Liver (tissue), 9 donors: ENCODE data around the gene CCDC102A. TPM values are rescaled to one million over a fixed set of nuclear protein-coding genes. Genes with fewer than 3 reads are reported as not detected.

Experiments
- DNase-seq: peaks from one replicate; pipeline ENCODE4 v3.0.0-alpha.2; 2017; ENCODE audit warnings: low spot score
- H3K27ac ChIP-seq, 2 donors: one replicate each; pipeline ENCODE4 v1.7.0; 2013; ENCODE audit warnings: inconsistent platforms in 2 of 2, low read length in 2 of 2, control low read depth in 1 of 2, low read depth in 1 of 2, mild to moderate bottlenecking in 1 of 2
- H3K27me3 ChIP-seq, 4 donors: one replicate each; pipeline versions ENCODE4 v1.6.1 to v1.7.0; 2013; ENCODE audit warnings: low read length in 3 of 4, inconsistent platforms in 1 of 4, mild to moderate bottlenecking in 1 of 4, moderate library complexity in 1 of 4; ENCODE audit not compliant: control insufficient read depth in 4 of 4, insufficient read depth in 4 of 4
- H3K36me3 ChIP-seq, 4 donors: one replicate each; pipeline versions ENCODE4 v1.6.1 to v1.7.0; 2013; ENCODE audit warnings: low read length in 3 of 4, mild to moderate bottlenecking in 3 of 4, low read depth in 1 of 4, moderate library complexity in 1 of 4; ENCODE audit not compliant: control insufficient read depth in 4 of 4, insufficient read depth in 3 of 4
- H3K4me1 ChIP-seq, 4 donors: one replicate each; pipeline versions ENCODE4 v1.6.1 to v1.7.0; 2013; ENCODE audit warnings: low read length in 3 of 4, mild to moderate bottlenecking in 3 of 4, moderate library complexity in 1 of 4; ENCODE audit not compliant: control insufficient read depth in 4 of 4, insufficient read depth in 4 of 4
- H3K4me3 ChIP-seq, 3 donors: one replicate each; pipeline versions ENCODE4 v1.6.1 to v1.7.0; 2013; ENCODE audit warnings: low read length in 3 of 3, control low read depth in 1 of 3, low read depth in 1 of 3, mild to moderate bottlenecking in 1 of 3
- H3K9ac ChIP-seq, 2 donors: one replicate each; pipeline ENCODE4 v1.7.0; 2013; ENCODE audit warnings: low read length in 2 of 2, mild to moderate bottlenecking in 2 of 2, moderate library complexity in 2 of 2, control low read depth in 1 of 2, low read depth in 1 of 2
- H3K9me3 ChIP-seq, 4 donors: one replicate each; pipeline versions ENCODE4 v1.6.1 to v1.7.0; 2013; ENCODE audit warnings: low read length in 3 of 4; ENCODE audit not compliant: control insufficient read depth in 4 of 4
- EGR1 ChIP-seq, 2 donors: IDR thresholded peaks; 2 replicates each; pipeline ENCODE4 v1.6.1; 2016 to 2018; ENCODE audit warnings: antibody characterized with exemption in 2 of 2, low read depth in 2 of 2
- FOXA1 ChIP-seq: IDR thresholded peaks from 2 replicates; pipeline ENCODE4 v1.6.1; 2016; ENCODE audit warnings: antibody characterized with exemption
- FOXA2 ChIP-seq: IDR thresholded peaks from 2 replicates; pipeline ENCODE4 v1.6.1; 2016; ENCODE audit warnings: antibody characterized with exemption
- GABPA ChIP-seq, 2 donors: IDR thresholded peaks in 1 of 2; conservative IDR thresholded peaks in 1 of 2; 2 replicates each; pipeline ENCODE4 v1.6.1; 2016; ENCODE audit warnings: antibody characterized with exemption in 2 of 2, mild to moderate bottlenecking in 1 of 2, moderate library complexity in 1 of 2
- HNF4A ChIP-seq, 2 donors: conservative IDR thresholded peaks; 2 replicates each; pipeline ENCODE4 v1.6.1; 2016; ENCODE audit warnings: antibody characterized with exemption in 2 of 2, mild to moderate bottlenecking in 2 of 2
- HNF4G ChIP-seq: IDR thresholded peaks from 2 replicates; pipeline ENCODE4 v1.6.1; 2016; ENCODE audit warnings: antibody characterized with exemption
- JUND ChIP-seq, 2 donors: IDR thresholded peaks; 2 replicates each; pipeline ENCODE4 v1.6.1; 2016; ENCODE audit warnings: antibody characterized with exemption in 2 of 2
- NR2F2 ChIP-seq: IDR thresholded peaks from 2 replicates; pipeline ENCODE4 v1.6.1; 2016; ENCODE audit warnings: antibody characterized with exemption
- RAD21 ChIP-seq, 2 donors: IDR thresholded peaks; 2 replicates each; pipeline ENCODE4 v1.6.1; 2016; ENCODE audit warnings: antibody characterized with exemption in 2 of 2, mild to moderate bottlenecking in 2 of 2
- RXRA ChIP-seq, 2 donors: IDR thresholded peaks; 2 replicates each; pipeline ENCODE4 v1.6.1; 2017 to 2018; ENCODE audit warnings: antibody characterized with exemption in 2 of 2, mild to moderate bottlenecking in 1 of 2
- SP1 ChIP-seq: IDR thresholded peaks from 2 replicates; pipeline ENCODE4 v1.6.1; 2018; ENCODE audit warnings: antibody characterized with exemption, mild to moderate bottlenecking
- TAF1 ChIP-seq: conservative IDR thresholded peaks from 2 replicates; pipeline ENCODE4 v1.6.1; 2016; ENCODE audit warnings: antibody characterized with exemption, mild to moderate bottlenecking
- YY1 ChIP-seq: IDR thresholded peaks from 2 replicates; pipeline ENCODE4 v1.6.1; 2016; ENCODE audit warnings: antibody characterized with exemption, mild to moderate bottlenecking
- WGBS: extraction: QIAGEN DNeasy Blood & Tissue Kit; methylation state at CpG from one replicate; pipeline ENCODE4 v1.1.7; 2013; 5-methylcytosine and 5-hydroxymethylcytosine counted together
- polyA plus RNA-seq, 2 donors: library from polyadenylated mRNA; stranded (reverse) in 1 of 2; unstranded in 1 of 2; fragments of 200-250 nt in 1 of 2; fragments of >200 nt in 1 of 2; fragmentation: Nextera tagmentation in 1 of 2; extraction: Ambion mirVana in 1 of 2; gene quantifications; one replicate each; pipeline versions ENCODE4 v1.2.1 to v1.2.3, GENCODE V29; 2013 to 2015
- total RNA-seq, 2 donors: library from RNA; depleted of rRNA; stranded (reverse); fragments of >200 nt; gene quantifications; one replicate each; pipeline ENCODE4 v1.2.3, GENCODE V29; 2014
- TF ChIP-seq, protein P1 (sequence below): fragments of 150-350 bp; IDR thresholded peaks from 2 replicates; pipeline ENCODE4 v1.5.1; 2017; ENCODE audit warnings: improper control_type of control experiment, low read depth, low read length; ENCODE audit not compliant: missing input control
- TF ChIP-seq, protein P2 (sequence below): IDR thresholded peaks from 2 replicates; pipeline ENCODE4 v1.6.1; 2016; ENCODE audit warnings: antibody characterized with exemption, mild to moderate bottlenecking
- TF ChIP-seq, protein P3 (sequence below): IDR thresholded peaks from 2 replicates; pipeline ENCODE4 v1.6.1; 2016; ENCODE audit warnings: antibody characterized with exemption
- TF ChIP-seq, protein P4 (sequence below): IDR thresholded peaks from 2 replicates; pipeline ENCODE4 v1.6.1; 2016; ENCODE audit warnings: antibody characterized with exemption
- TF ChIP-seq, protein P5 (sequence below): IDR thresholded peaks from 2 replicates; pipeline ENCODE4 v1.6.1; 2016; ENCODE audit warnings: antibody characterized with exemption
- donor health status: healthy.
- donor health status: healthy.
- donor health status: healthy.
- donor health status: healthy.
- donor health status: healthy.

The CCDC102A gene
- total and polyA plus RNA-seq, 4 donors, result 0.36 to 2.6 (median 1.7) TPM

DNA sequence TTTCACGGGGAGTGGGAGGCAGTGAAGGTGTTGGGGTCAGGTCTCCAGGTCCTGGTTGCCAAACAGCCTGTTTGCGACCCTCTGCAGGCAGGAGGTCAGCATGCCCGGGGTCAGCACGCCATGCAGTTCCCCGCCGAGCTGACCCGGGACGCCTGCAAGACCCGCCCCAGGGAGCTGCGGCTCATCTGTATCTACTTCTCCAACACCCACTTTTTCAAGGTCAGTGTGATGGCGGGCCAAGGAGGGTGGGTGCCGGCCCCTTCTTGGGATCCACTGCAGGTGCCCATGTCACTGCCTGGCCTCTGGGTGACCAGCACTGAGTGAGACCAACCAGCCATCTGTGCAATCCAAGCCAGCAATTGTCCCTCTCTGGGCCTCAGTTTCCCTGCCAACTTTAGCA lies 27.4 kb upstream of the CCDC102A start:
- Histone ChIP-seq H3K27ac (no peak overlapping the region), H3K36me3 (no peaks in the 10 kb centered on the region), H3K4me1 (no peaks in the 10 kb centered on the region), H3K4me3 (no peak overlapping the region), H3K9ac (no peak overlapping the region), H3K27me3 (peaks cover 0 to 8% (median 0%) of the 10 kb centered on the region in 4 donors), H3K9me3 (peaks cover 0 to 1% (median 0%) of the 10 kb centered on the region in 4 donors)
- DNase-seq, result no peak
- TF ChIP-seq TAF1, result no peak
- TF ChIP-seq, protein P1, sequence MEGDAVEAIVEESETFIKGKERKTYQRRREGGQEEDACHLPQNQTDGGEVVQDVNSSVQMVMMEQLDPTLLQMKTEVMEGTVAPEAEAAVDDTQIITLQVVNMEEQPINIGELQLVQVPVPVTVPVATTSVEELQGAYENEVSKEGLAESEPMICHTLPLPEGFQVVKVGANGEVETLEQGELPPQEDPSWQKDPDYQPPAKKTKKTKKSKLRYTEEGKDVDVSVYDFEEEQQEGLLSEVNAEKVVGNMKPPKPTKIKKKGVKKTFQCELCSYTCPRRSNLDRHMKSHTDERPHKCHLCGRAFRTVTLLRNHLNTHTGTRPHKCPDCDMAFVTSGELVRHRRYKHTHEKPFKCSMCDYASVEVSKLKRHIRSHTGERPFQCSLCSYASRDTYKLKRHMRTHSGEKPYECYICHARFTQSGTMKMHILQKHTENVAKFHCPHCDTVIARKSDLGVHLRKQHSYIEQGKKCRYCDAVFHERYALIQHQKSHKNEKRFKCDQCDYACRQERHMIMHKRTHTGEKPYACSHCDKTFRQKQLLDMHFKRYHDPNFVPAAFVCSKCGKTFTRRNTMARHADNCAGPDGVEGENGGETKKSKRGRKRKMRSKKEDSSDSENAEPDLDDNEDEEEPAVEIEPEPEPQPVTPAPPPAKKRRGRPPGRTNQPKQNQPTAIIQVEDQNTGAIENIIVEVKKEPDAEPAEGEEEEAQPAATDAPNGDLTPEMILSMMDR, result no peak
- TF ChIP-seq HNF4A (conservative IDR thresholded peaks at IDR 0.05), result no peak
- TF ChIP-seq HNF4G, result no peak
- no peak for TF ChIP-seq JUND (IDR thresholded peaks at IDR 0.05)
- WGBS, result 46% methylated on average over 12 of the region's 12 CpGs

DNA sequence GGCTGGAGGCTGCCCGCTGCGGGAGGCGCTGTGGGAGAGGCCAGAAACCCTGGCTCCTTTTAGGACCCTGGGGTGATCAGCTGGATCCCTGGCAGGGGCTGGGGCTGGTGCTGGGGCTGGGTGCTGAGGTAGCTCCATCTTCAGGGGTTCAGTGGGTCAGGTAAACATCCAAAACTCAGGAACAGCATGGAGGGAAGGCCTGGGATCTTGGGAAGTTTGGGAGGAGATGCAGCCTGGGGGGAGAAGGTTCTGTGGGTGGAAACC lies 27.0 kb upstream of the CCDC102A start:
- Histone ChIP-seq H3K36me3 (no peaks in the 10 kb centered on the region), H3K27ac (no peak overlapping the region), H3K9me3 (peaks cover 0 to 1% (median 0%) of the 10 kb centered on the region in 4 donors), H3K4me3 (no peak overlapping the region), H3K9ac (no peak overlapping the region), H3K27me3 (peaks cover 0 to 8% (median 0%) of the 10 kb centered on the region in 4 donors), H3K4me1 (no peaks in the 10 kb centered on the region)
- DNase-seq, result no peak
- WGBS, result 77% methylated on average over 3 of the region's 3 CpGs
- TF ChIP-seq, protein P2, sequence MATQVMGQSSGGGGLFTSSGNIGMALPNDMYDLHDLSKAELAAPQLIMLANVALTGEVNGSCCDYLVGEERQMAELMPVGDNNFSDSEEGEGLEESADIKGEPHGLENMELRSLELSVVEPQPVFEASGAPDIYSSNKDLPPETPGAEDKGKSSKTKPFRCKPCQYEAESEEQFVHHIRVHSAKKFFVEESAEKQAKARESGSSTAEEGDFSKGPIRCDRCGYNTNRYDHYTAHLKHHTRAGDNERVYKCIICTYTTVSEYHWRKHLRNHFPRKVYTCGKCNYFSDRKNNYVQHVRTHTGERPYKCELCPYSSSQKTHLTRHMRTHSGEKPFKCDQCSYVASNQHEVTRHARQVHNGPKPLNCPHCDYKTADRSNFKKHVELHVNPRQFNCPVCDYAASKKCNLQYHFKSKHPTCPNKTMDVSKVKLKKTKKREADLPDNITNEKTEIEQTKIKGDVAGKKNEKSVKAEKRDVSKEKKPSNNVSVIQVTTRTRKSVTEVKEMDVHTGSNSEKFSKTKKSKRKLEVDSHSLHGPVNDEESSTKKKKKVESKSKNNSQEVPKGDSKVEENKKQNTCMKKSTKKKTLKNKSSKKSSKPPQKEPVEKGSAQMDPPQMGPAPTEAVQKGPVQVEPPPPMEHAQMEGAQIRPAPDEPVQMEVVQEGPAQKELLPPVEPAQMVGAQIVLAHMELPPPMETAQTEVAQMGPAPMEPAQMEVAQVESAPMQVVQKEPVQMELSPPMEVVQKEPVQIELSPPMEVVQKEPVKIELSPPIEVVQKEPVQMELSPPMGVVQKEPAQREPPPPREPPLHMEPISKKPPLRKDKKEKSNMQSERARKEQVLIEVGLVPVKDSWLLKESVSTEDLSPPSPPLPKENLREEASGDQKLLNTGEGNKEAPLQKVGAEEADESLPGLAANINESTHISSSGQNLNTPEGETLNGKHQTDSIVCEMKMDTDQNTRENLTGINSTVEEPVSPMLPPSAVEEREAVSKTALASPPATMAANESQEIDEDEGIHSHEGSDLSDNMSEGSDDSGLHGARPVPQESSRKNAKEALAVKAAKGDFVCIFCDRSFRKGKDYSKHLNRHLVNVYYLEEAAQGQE, result no peak
- TF ChIP-seq TAF1 (no peak), SP1 (no peak), RXRA (IDR thresholded peaks at IDR 0.05) (no peak), FOXA1 (no peak), GABPA (IDR thresholded peaks at IDR 0.05 in 1 of 2, conservative IDR thresholded peaks at IDR 0.05 in 1 of 2) (no peak), FOXA2 (no peak), NR2F2 (no peak), YY1 (no peak), HNF4A (conservative IDR thresholded peaks at IDR 0.05) (no peak), RAD21 (IDR thresholded peaks at IDR 0.05) (no peak), JUND (IDR thresholded peaks at IDR 0.05) (no peak), HNF4G (no peak), EGR1 (IDR thresholded peaks at IDR 0.05; ENCODE audit: low read depth in 2 of 2) (no peak)
- TF ChIP-seq, protein P3, sequence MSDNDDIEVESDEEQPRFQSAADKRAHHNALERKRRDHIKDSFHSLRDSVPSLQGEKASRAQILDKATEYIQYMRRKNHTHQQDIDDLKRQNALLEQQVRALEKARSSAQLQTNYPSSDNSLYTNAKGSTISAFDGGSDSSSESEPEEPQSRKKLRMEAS, result no peak
- TF ChIP-seq, protein P4, sequence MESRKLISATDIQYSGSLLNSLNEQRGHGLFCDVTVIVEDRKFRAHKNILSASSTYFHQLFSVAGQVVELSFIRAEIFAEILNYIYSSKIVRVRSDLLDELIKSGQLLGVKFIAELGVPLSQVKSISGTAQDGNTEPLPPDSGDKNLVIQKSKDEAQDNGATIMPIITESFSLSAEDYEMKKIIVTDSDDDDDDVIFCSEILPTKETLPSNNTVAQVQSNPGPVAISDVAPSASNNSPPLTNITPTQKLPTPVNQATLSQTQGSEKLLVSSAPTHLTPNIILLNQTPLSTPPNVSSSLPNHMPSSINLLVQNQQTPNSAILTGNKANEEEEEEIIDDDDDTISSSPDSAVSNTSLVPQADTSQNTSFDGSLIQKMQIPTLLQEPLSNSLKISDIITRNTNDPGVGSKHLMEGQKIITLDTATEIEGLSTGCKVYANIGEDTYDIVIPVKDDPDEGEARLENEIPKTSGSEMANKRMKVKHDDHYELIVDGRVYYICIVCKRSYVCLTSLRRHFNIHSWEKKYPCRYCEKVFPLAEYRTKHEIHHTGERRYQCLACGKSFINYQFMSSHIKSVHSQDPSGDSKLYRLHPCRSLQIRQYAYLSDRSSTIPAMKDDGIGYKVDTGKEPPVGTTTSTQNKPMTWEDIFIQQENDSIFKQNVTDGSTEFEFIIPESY, result no peak
- TF ChIP-seq, protein P5, sequence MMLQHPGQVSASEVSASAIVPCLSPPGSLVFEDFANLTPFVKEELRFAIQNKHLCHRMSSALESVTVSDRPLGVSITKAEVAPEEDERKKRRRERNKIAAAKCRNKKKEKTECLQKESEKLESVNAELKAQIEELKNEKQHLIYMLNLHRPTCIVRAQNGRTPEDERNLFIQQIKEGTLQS, result no peak
- TF ChIP-seq, protein P1, result no peak
